Stimulated activated CD8-positive, alpha-beta memory T cell treated with anti-CD3 and anti-CD28 coated beads, Interleukin-15, amount 100 ng/mL, for 4 hours (primary cell): ENCODE data around the gene SLC25A10.
"Not testable (repeated sequence)": the region's sequence is repeated elsewhere in the genome, so short reads cannot be mapped to it uniquely, and the experiment has no call there.

Experiments
- DNase-seq, 2 donors: peaks; one replicate each; pipeline ENCODE4 v3.0.0-alpha.2; 2020; ENCODE audit warnings: low read depth in 2 of 2

The SLC25A10 gene

GRCh38 chr17:81711814-81712467, at the start of gene SLC25A10:
Gene SLC25A10, plus strand, starts transcription at chr17:81712284. Its CDS starts 143 bp downstream, at chr17:81712427.
- peak; percentile 60 to 71 for DNase-seq

GRCh38 chr17:81664051-81664470, 48.0 kb upstream of the SLC25A10 start:
- DNase-seq, result no peak

GRCh38 chr17:81665205-81666091, 46.6 kb upstream of the SLC25A10 start:
- DNase-seq, result no peak

- no peak for DNase-seq
Observed at GRCh38 chr17:81666092-81666341, 46.1 kb upstream of the SLC25A10 start.

- DNase-seq, result peak; percentile 82 to 84
Observed at GRCh38 chr17:81666342-81667191, 45.5 kb upstream of the SLC25A10 start, which contains the start of the genes CCDC137 and OXLD1. Gene CCDC137, plus strand, starts transcription at chr17:81666737. Its CDS starts 30 bp downstream, at chr17:81666767. Gene OXLD1, minus strand, starts transcription at chr17:81666605. Its CDS starts 28 bp downstream, at chr17:81666577.

GRCh38 chr17:81667754-81668153, 44.3 kb upstream of the SLC25A10 start:
- DNase-seq, result no peak

GRCh38 chr17:81672504-81672903, 39.6 kb upstream of the SLC25A10 start:
- DNase-seq, result no peak

- no peak for DNase-seq
Observed at GRCh38 chr17:81672954-81673353, 39.1 kb upstream of the SLC25A10 start.

GRCh38 chr17:81673561-81674258, 38.4 kb upstream of the SLC25A10 start:
- DNase-seq, result no peak

- not testable (repeated sequence) for DNase-seq
Observed at GRCh38 chr17:81675515-81676221, 36.4 kb upstream of the SLC25A10 start.

GRCh38 chr17:81676906-81677305, 35.2 kb upstream of the SLC25A10 start:
- DNase-seq, result no peak

GRCh38 chr17:81680150-81680549, 31.9 kb upstream of the SLC25A10 start:
- DNase-seq, result no peak

- no peak for DNase-seq
Observed at GRCh38 chr17:81681672-81682071, 30.4 kb upstream of the SLC25A10 start.

- DNase-seq, result no peak
Observed at GRCh38 chr17:81682565-81683207, 29.4 kb upstream of the SLC25A10 start.

- no peak for DNase-seq
Observed at GRCh38 chr17:81683208-81683583, 28.9 kb upstream of the SLC25A10 start.

- peak; percentile 92 to 96 for DNase-seq
Observed at GRCh38 chr17:81683584-81684441, 28.3 kb upstream of the SLC25A10 start, which contains the start of the genes ARL16 and HGS. Gene ARL16, minus strand, starts transcription at chr17:81683797. Its CDS starts 44 bp downstream, at chr17:81683753. Gene HGS, plus strand, starts transcription at chr17:81684011. Its CDS starts 56 bp downstream, at chr17:81684067.

- DNase-seq, result no peak
Observed at GRCh38 chr17:81684442-81684911, 27.6 kb upstream of the SLC25A10 start.

- DNase-seq, result peak in 1 of 2 donors; percentile 34
Observed at GRCh38 chr17:81685108-81685507, 27.0 kb upstream of the SLC25A10 start.

GRCh38 chr17:81686614-81687013, 25.5 kb upstream of the SLC25A10 start:
- DNase-seq, result no peak
